GM23248 (cell line): ENCODE data around the gene SNAI3.

Experiments used
- EZH2 ChIP-seq: fragments of 200-600 bp; sonication (generic); IDR thresholded peaks from 2 replicates; pipeline ENCODE4 v1.6.1; 2018; ENCODE audit warnings: antibody characterized with exemption, mild to moderate bottlenecking; ENCODE audit not compliant: insufficient read depth, poor library complexity, severe bottlenecking
- EZH2phosphoT487 ChIP-seq: fragments of 200-600 bp; sonication (generic); IDR thresholded peaks from 2 replicates; pipeline ENCODE4 v1.6.1; 2018; ENCODE audit warnings: antibody characterized with exemption, moderate library complexity, mild to moderate bottlenecking, low read depth; ENCODE audit not compliant: insufficient read depth

DNA sequence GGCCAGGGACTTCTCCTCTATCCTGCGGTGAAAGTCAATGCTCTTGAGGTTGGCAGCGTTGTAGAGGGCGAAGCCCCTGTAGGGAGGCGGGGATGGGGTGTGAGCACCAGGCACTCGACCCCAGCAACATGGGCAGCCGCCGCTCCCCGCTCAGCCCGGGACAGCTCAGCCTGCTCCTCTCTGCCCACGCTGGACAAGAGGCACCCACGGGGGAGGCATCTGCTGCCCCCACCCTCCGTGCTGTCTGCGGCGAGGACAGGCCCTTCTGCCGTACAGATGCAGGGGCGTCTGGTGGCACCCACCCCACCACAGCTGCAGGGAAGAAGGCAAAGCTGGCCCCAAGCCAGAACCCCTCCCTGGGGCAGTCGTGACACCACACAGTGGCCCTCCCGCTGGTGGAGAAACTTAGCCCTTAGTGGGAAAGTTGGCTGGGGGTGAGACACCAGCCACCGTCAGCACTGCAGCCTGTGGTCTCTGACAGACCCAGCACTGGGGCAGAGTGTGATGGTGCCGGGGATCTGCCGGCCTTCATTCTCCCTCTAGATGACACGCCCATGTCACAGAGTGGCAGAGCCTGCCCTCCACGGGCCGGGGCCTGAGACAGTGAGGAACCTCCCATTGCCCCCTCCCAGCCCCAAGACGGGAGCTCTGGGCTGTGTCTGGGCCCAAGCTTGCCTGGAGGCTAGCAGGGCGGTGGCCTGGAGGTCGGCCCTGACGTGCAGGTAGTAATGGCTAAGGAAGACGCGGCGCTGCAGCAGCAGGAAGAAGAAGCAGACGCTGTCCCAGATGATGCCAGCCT is 39.5 kb upstream of the SNAI3 start:
- TF ChIP-seq EZH2phosphoT487: no peak
- TF ChIP-seq EZH2: no peak
